GM12878 (cell line): ENCODE results near the gene PARN. TPM values are rescaled to one million over a fixed set of nuclear protein-coding genes. Genes with fewer than 3 reads are reported as not detected.
A peak's percentile ranks its signal among the peaks of the same experiment; 100 is the strongest.

Experiments
- ATAC-seq: fragments of 200-7000 bp; cut with Tn5 transposase; 3 replicates; pipeline ENCODE4 v1.9.1; 2020; ENCODE audit warnings: mild to moderate bottlenecking, moderate library complexity
- BruUV-seq: library from RNA; stranded (reverse); fragments of 400-500 nt; replicated peaks from 2 replicates; lab custom pipeline; 2021; lab: Mats Ljungman, UMichigan
- CTCF ChIA-PET: fragments of 300-600 bp; sonication (Branson Sonifier 250); formaldehyde crosslinking; extraction: SDS; loops from one replicate; lab custom pipeline; 2021; ENCODE audit warnings: inconsistent platforms; lab: Yijun Ruan, JAX
- POLR2A ChIA-PET: fragments of 350-600 bp; formaldehyde crosslinking; extraction: SDS; loops from one replicate; lab custom pipeline; 2021; ENCODE audit warnings: inconsistent platforms; lab: Charles Lee
- RAD21 ChIA-PET: fragments of 300-600 bp; sonication (Branson Sonifier 250); formaldehyde crosslinking; loops from one replicate; lab custom pipeline; 2023; ENCODE audit warnings: antibody characterized with exemption; ENCODE audit not compliant: unreplicated experiment; lab: Charles Lee
- SMC1A ChIA-PET: fragments of 300-600 bp; sonication (Branson Sonifier 250); formaldehyde crosslinking; loops from one replicate; lab custom pipeline; 2023; ENCODE audit not compliant: unreplicated experiment, uncharacterized antibody; lab: Charles Lee
- DNase-seq: peaks from one replicate; pipeline ENCODE4 v3.0.0-alpha.2; 2011; ENCODE audit warnings: low read depth, low spot score
- FAIRE-seq: peaks from 3 replicates; lab custom pipeline; 2011; peaks lifted over from hg19 to GRCh38; lab: Jason Lieb, UNC
- H2AFZ ChIP-seq: 2 replicates; pipeline ENCODE4 v1.6.0; 2011; ENCODE audit warnings: low read depth, low read length, control low read depth; ENCODE audit not compliant: control insufficient read depth
- H3K27ac ChIP-seq: 2 replicates; pipeline ENCODE4 v1.5.1; 2011; ENCODE audit warnings: control low read depth; ENCODE audit not compliant: control insufficient read depth, insufficient read depth
- H3K27me3 ChIP-seq, 2 experiments: replicated peaks in 1 of 2; 2 replicates each; pipeline versions ENCODE4 v1.6.0 to v1.6.1; 2011; ENCODE audit warnings: low read length in 1 of 2; ENCODE audit not compliant: control insufficient read depth in 2 of 2, insufficient read depth in 2 of 2
- H3K36me3 ChIP-seq, 2 experiments: 2 replicates each; pipeline ENCODE4 v1.5.1; 2011; ENCODE audit warnings: low read length in 1 of 2; ENCODE audit not compliant: control insufficient read depth in 2 of 2, insufficient read depth in 2 of 2
- H3K4me1 ChIP-seq: 2 replicates; pipeline ENCODE4 v1.6.1; 2011; ENCODE audit warnings: mild to moderate bottlenecking, low read length, moderate library complexity, mixed read lengths; ENCODE audit not compliant: control insufficient read depth, insufficient read depth
- H3K4me2 ChIP-seq: 2 replicates; pipeline ENCODE4 v1.6.0; 2011; ENCODE audit warnings: control low read depth; ENCODE audit not compliant: control insufficient read depth, insufficient read depth
- H3K4me3 ChIP-seq: fragments of 200-600 bp; sonication (generic); 2 replicates; pipeline ENCODE4 v1.5.1; 2016
- H3K79me2 ChIP-seq: 2 replicates; pipeline ENCODE4 v1.6.0; 2011; ENCODE audit warnings: low read length; ENCODE audit not compliant: control insufficient read depth, insufficient read depth
- H3K9ac ChIP-seq: 2 replicates; pipeline ENCODE4 v1.8.0; 2011; ENCODE audit warnings: low read length, control low read depth, mixed read lengths; ENCODE audit not compliant: control insufficient read depth, insufficient read depth
- H3K9me3 ChIP-seq: replicated peaks from 3 replicates; pipeline ENCODE4 v1.5.1; 2011; ENCODE audit warnings: mild to moderate bottlenecking, low read length; ENCODE audit not compliant: control insufficient read depth, insufficient read depth
- H4K20me1 ChIP-seq: 2 replicates; pipeline ENCODE4 v1.6.0; 2011; ENCODE audit not compliant: control insufficient read depth, insufficient read depth
- ATF7 ChIP-seq: fragments of 450-650 bp; IDR thresholded peaks from 2 replicates; pipeline ENCODE4 v1.6.1; 2016; ENCODE audit warnings: low read depth, mild to moderate bottlenecking
- BHLHE40 ChIP-seq, 2 experiments: fragments of 450-650 bp in 1 of 2; IDR thresholded peaks; 2 replicates each; pipeline ENCODE4 v1.6.1; 2011 to 2017; ENCODE audit warnings: low read depth in 2 of 2, borderline replicate concordance in 1 of 2, improper control_type of control experiment in 1 of 2, low read length in 1 of 2, mild to moderate bottlenecking in 1 of 2
- EZH2 ChIP-seq: IDR thresholded peaks from 2 replicates; pipeline ENCODE4 v1.6.1; 2012; ENCODE audit warnings: low read depth, mild to moderate bottlenecking, control low read depth, inconsistent platforms, low read length, borderline replicate concordance; ENCODE audit not compliant: control insufficient read depth
- KAT2A ChIP-seq: conservative IDR thresholded peaks from 2 replicates; pipeline ENCODE4 v1.6.1; 2011; ENCODE audit warnings: low read depth, low read length; ENCODE audit not compliant: control insufficient read depth
- NRF1 ChIP-seq: conservative IDR thresholded peaks from 2 replicates; pipeline ENCODE4 v1.6.1; 2011; ENCODE audit warnings: mild to moderate bottlenecking, low read depth, low read length, improper control_type of control experiment
- RELB ChIP-seq: fragments of 450-650 bp; IDR thresholded peaks from 2 replicates; pipeline ENCODE4 v1.6.1; 2017; ENCODE audit warnings: low read depth, mild to moderate bottlenecking, moderate library complexity
- SUPT20H ChIP-seq: IDR thresholded peaks from 2 replicates; pipeline ENCODE4 v1.6.1; 2011; ENCODE audit warnings: low read depth, mild to moderate bottlenecking, low read length, moderate library complexity, borderline replicate concordance; ENCODE audit not compliant: control insufficient read depth
- ZBTB40 ChIP-seq: fragments of 450-650 bp; IDR thresholded peaks from 2 replicates; pipeline ENCODE4 v1.6.1; 2016; ENCODE audit warnings: mild to moderate bottlenecking, moderate library complexity, borderline replicate concordance
- ZNF592 ChIP-seq: fragments of 450-650 bp; IDR thresholded peaks from 2 replicates; pipeline ENCODE4 v1.6.1; 2017; ENCODE audit warnings: mild to moderate bottlenecking, moderate library complexity
- WGBS: methylation state at CpG from one replicate; pipeline ENCODE4 v1.1.6; 2016; ENCODE audit warnings: low lambda C conversion rate; ENCODE audit not compliant: insufficient replicate concordance, insufficient coverage; ENCODE audit errors: missing lambda C conversion rate; 5-methylcytosine and 5-hydroxymethylcytosine counted together
- in situ Hi-C: fragments of 300-500 bp; cut with MboI; formaldehyde crosslinking; loops from 9 replicates; pipeline ENCODE4 v1.14.3; 2018; ENCODE audit warnings: mixed read lengths
- intact Hi-C: fragments of 100-400 bp; cut with micrococcal nuclease; formaldehyde crosslinking; loops from one replicate; pipeline ENCODE4 v1.14.2; 2022; ENCODE audit not compliant: unreplicated experiment
- polyA plus RNA-seq, 11 experiments: library from polyadenylated mRNA; depleted of rRNA in 4 of 11; unstranded in 6 of 11; stranded (reverse) in 5 of 11; fragments of >200 nt; fragmentation: Nextera tagmentation in 4 of 11; fragmentation: Illumina TruSeq in 1 of 11; extraction: Ambion mirVana in 4 of 11; extraction: Trizol in 1 of 11; gene quantifications; 1 replicate in 1 of 11; 2 replicates in 10 of 11; pipeline versions ENCODE4 v1.2.1 to v1.2.3, GENCODE V29; 2011 to 2016; ENCODE audit warnings: inconsistent platforms in 2 of 11, missing spikeins in 2 of 11, low read depth in 1 of 11
- total RNA-seq, 4 experiments: library from RNA; depleted of rRNA in 3 of 4; stranded (reverse); fragments of >200 nt in 3 of 4; fragmentation: Illumina TruSeq in 1 of 4; extraction: Trizol in 1 of 4; gene quantifications; 2 replicates each; pipeline versions ENCODE4 v1.2.1 to v1.2.3, GENCODE V29; 2013 to 2021

PARN gene
- total and polyA plus RNA-seq, 10 of the 15 experiments (the other 5 are each of a cell fraction or from before 2014, with no cell fraction given), result 15.6 to 77.3 (median 47.7) TPM

- TF ChIP-seq ZNF592 (no peak), KAT2A (no peak), ATF7 (no peak), SUPT20H (no peak), NRF1 (no peak)
Measured at GRCh38 chr16:14635395-14636165, 5.5 kb upstream of the PARN start (continued).

GRCh38 chr16:14634389-14634725 lies 4.3 kb upstream of the PARN start:
- ATAC-seq, result no peak
- Histone ChIP-seq H3K27me3 (no peaks in the 10 kb centered on the region), H3K36me3 (peaks cover 0 to 7% of the 10 kb centered on the region in 2 experiments; a peak in 2 of 4 replicates), H3K27ac (no peak overlapping the region), H3K9me3 (no peaks in the 10 kb centered on the region), H4K20me1 (no peaks in the 10 kb centered on the region), H3K4me1 (peaks cover 10% of the 10 kb centered on the region), H3K79me2 (peaks cover 66% of the 10 kb centered on the region), H3K4me2 (peak overlapping the region; percentile 58), H3K4me3 (peak overlapping the region; percentile 96), H3K9ac (no peak overlapping the region), H2AFZ (no peak overlapping the region)
- intact Hi-C loops, result loop anchor here (5.0 kb wide), 2 partner anchors 332 to 677 kb away; no protein-coding TSS in a partner anchor
- no TSS peak for BruUV-seq
- 66% methylated on average over 7 of the region's 7 CpGs for WGBS
- SMC1A ChIA-PET, result interaction anchor here (1.6 to 2.0 kb wide), 2 partner anchors 28 to 39 kb away, joined by 3 to 7 read pairs; no protein-coding TSS in a partner anchor
- POLR2A ChIA-PET, result interaction anchor here (0.6 to 1.1 kb wide), 2 partner anchors 17 to 26 kb away, joined by 3 read pairs; no protein-coding TSS in a partner anchor
- FAIRE-seq, result no peak
- RAD21 ChIA-PET, result interaction anchor here (1.0 to 1.4 kb wide), 5 partner anchors 23 to 333 kb away, joined by 3 to 10 read pairs (median 4); no protein-coding TSS in a partner anchor
- CTCF ChIA-PET, result interaction anchor here (1.0 kb wide), 1 partner anchor 8 kb away, joined by 3 read pairs; no protein-coding TSS in a partner anchor
- no peak for DNase-seq
- in situ Hi-C loops, result loop anchor here (25.0 kb wide), 2 partner anchors 453 to 1003 kb away; partner anchors contain the start of genes MARF1 and RRN3
- TF ChIP-seq RELB (no peak), EZH2 (no peak), BHLHE40 (IDR thresholded peaks at IDR 0.05; ENCODE audit: borderline replicate concordance in 1 of 2, low read depth in 2 of 2, low read length in 1 of 2) (no peak), ZBTB40 (no peak)
